Measurements from ENCODE around the gene FBN2. TPM values are rescaled to one million over a fixed set of nuclear protein-coding genes. Genes with fewer than 3 reads are reported as not detected.
"Not testable (repeated sequence)": the region's sequence is repeated elsewhere in the genome, so short reads cannot be mapped to it uniquely, and the experiment has no call there.

The FBN2 gene
- total RNA-seq, 1 donor from 2014 or later: 23.8 TPM

- ATAC-seq; intact Hi-C loops (cut with DNase I); DNase-seq (ENCODE audit: missing footprints): not testable (repeated sequence)
These were observed 90.8 kb downstream of the FBN2 start for GRCh38 chr5:128447224-128447623.

- no peak for ATAC-seq
- intact Hi-C loops (cut with DNase I): no loop called here
- no peak for DNase-seq (ENCODE audit: missing footprints)
These were observed 96.1 kb downstream of the FBN2 start for GRCh38 chr5:128441941-128442350.

GRCh38 chr5:128441165-128441564, 96.9 kb downstream of the FBN2 start:
- no peak for DNase-seq (ENCODE audit: missing footprints)
- intact Hi-C loops (cut with DNase I): no loop called here
- no peak for ATAC-seq

GRCh38 chr5:128436749-128437188, 101.3 kb downstream of the FBN2 start:
- no peak for DNase-seq (ENCODE audit: missing footprints)
- intact Hi-C loops (cut with DNase I): no loop called here

GRCh38 chr5:128435861-128436260, 102.2 kb downstream of the FBN2 start:
- DNase-seq (ENCODE audit: missing footprints) (no peak), ATAC-seq (no peak)
- intact Hi-C loops (cut with DNase I): no loop called here

More at GRCh38 chr5:128436749-128437188, 101.3 kb downstream of the FBN2 start:
- ATAC-seq: no peak

GRCh38 chr5:128434993-128435392, 103.1 kb downstream of the FBN2 start:
- ATAC-seq: no peak
- no peak for DNase-seq (ENCODE audit: missing footprints)
- intact Hi-C loops (cut with DNase I): no loop called here

- DNase-seq (ENCODE audit: missing footprints) (no peak), ATAC-seq (no peak)
- intact Hi-C loops (cut with DNase I): no loop called here
These were observed 105.1 kb downstream of the FBN2 start for GRCh38 chr5:128432913-128433440.

- ATAC-seq: no peak
- intact Hi-C loops (cut with DNase I): no loop called here
These were observed 110.1 kb downstream of the FBN2 start for GRCh38 chr5:128427921-128428320.

GRCh38 chr5:128426090-128426534, 111.9 kb downstream of the FBN2 start:
- intact Hi-C loops (cut with DNase I): no loop called here
- no peak for ATAC-seq
- no peak for DNase-seq (ENCODE audit: missing footprints)

More at GRCh38 chr5:128427921-128428320, 110.1 kb downstream of the FBN2 start:
- no peak for DNase-seq (ENCODE audit: missing footprints)

- ATAC-seq (no peak), DNase-seq (ENCODE audit: missing footprints) (no peak)
- intact Hi-C loops (cut with DNase I): no loop called here
These were observed 113.4 kb downstream of the FBN2 start for GRCh38 chr5:128424646-128425045.

GRCh38 chr5:128422612-128423011, 115.4 kb downstream of the FBN2 start:
- intact Hi-C loops (cut with DNase I): no loop called here
- ATAC-seq (no peak), DNase-seq (ENCODE audit: missing footprints) (no peak)

- no peak for DNase-seq (ENCODE audit: missing footprints)
- ATAC-seq: no peak
- intact Hi-C loops (cut with DNase I): no loop called here
These were observed 123.6 kb downstream of the FBN2 start for GRCh38 chr5:128414469-128414868.

- intact Hi-C loops (cut with DNase I): no loop called here
- DNase-seq (ENCODE audit: missing footprints) (no peak), ATAC-seq (no peak)
These were observed 124.7 kb downstream of the FBN2 start for GRCh38 chr5:128413356-128413755.

- no peak for DNase-seq (ENCODE audit: missing footprints)
These were observed 125.7 kb downstream of the FBN2 start for GRCh38 chr5:128412145-128412930.

GRCh38 chr5:128409166-128409800, 128.8 kb downstream of the FBN2 start:
- intact Hi-C loops (cut with DNase I): no loop called here
- ATAC-seq: no peak

More at GRCh38 chr5:128412145-128412930, 125.7 kb downstream of the FBN2 start:
- ATAC-seq: no peak
- intact Hi-C loops (cut with DNase I): no loop called here

GRCh38 chr5:128408622-128409021, 129.4 kb downstream of the FBN2 start:
- ATAC-seq: no peak
- intact Hi-C loops (cut with DNase I): no loop called here
- DNase-seq (ENCODE audit: missing footprints): no peak

More at GRCh38 chr5:128409166-128409800, 128.8 kb downstream of the FBN2 start:
- DNase-seq (ENCODE audit: missing footprints): no peak

GRCh38 chr5:128407944-128408343, 130.1 kb downstream of the FBN2 start:
- intact Hi-C loops (cut with DNase I): no loop called here
- no peak for DNase-seq (ENCODE audit: missing footprints)
- no peak for ATAC-seq

- intact Hi-C loops (cut with DNase I): no loop called here
- ATAC-seq (no peak), DNase-seq (ENCODE audit: missing footprints) (no peak)
These were observed 131.2 kb downstream of the FBN2 start for GRCh38 chr5:128406803-128407202.

GRCh38 chr5:128405159-128405558, 132.9 kb downstream of the FBN2 start:
- no peak for DNase-seq (ENCODE audit: missing footprints)
- no peak for ATAC-seq
- intact Hi-C loops (cut with DNase I): no loop called here

GRCh38 chr5:128403333-128403732, 134.7 kb downstream of the FBN2 start:
- no peak for ATAC-seq
- intact Hi-C loops (cut with DNase I): no loop called here
- no peak for DNase-seq (ENCODE audit: missing footprints)

Data from Right ventricle myocardium inferior (tissue), 1 donor.